Nephron progenitor cell (in vitro differentiated cells): ENCODE data around the gene SERPINB8.
"Not testable (repeated sequence)": the region's sequence is repeated elsewhere in the genome, so short reads cannot be mapped to it uniquely, and the experiment has no call there.

Source experiments
- DNase-seq: peaks from one replicate; pipeline ENCODE4 v3.0.0; 2021
- H3K27ac Mint-ChIP-seq: 2 replicates; pipeline ENCODE4 v1.8.0; 2021; ENCODE audit warnings: mild to moderate bottlenecking, moderate library complexity, mixed read lengths
- H3K27me3 Mint-ChIP-seq: 2 replicates; pipeline ENCODE4 v1.8.0; 2021; ENCODE audit warnings: mild to moderate bottlenecking, low read depth, mixed read lengths; ENCODE audit not compliant: poor library complexity
- H3K36me3 Mint-ChIP-seq: 2 replicates; pipeline ENCODE4 v1.8.0; 2021; ENCODE audit warnings: low read depth, mixed read lengths
- H3K4me1 Mint-ChIP-seq: 2 replicates; pipeline ENCODE4 v1.8.0; 2021; ENCODE audit warnings: mixed read lengths
- H3K4me3 Mint-ChIP-seq: 2 replicates; pipeline ENCODE4 v1.8.0; 2021; ENCODE audit warnings: mild to moderate bottlenecking, moderate library complexity, mixed read lengths
- H3K9me3 Mint-ChIP-seq: 2 replicates; pipeline ENCODE4 v1.8.0; 2021; ENCODE audit warnings: mild to moderate bottlenecking, moderate library complexity, mixed read lengths
- CTCF ChIP-seq: fragments of 200-600 bp; sonication (generic); IDR thresholded peaks from 2 replicates; pipeline ENCODE4 v1.5.0; 2021; ENCODE audit warnings: antibody characterized with exemption

SERPINB8 gene, protein sequence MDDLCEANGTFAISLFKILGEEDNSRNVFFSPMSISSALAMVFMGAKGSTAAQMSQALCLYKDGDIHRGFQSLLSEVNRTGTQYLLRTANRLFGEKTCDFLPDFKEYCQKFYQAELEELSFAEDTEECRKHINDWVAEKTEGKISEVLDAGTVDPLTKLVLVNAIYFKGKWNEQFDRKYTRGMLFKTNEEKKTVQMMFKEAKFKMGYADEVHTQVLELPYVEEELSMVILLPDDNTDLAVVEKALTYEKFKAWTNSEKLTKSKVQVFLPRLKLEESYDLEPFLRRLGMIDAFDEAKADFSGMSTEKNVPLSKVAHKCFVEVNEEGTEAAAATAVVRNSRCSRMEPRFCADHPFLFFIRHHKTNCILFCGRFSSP

GRCh38 chr18:63969942-63970808 lies at the start of gene SERPINB8:
SERPINB8 (plus strand) TSS chr18:63970081; CDS start chr18:63978309, 8,228 bp downstream.
- Mint-ChIP-seq H3K27ac (peak within 1 kb of the TSS; percentile 95), H3K27me3 (peaks cover 25% of the 10 kb centered on the region), H3K36me3 (no peaks in the 10 kb centered on the region), H3K4me3 (peak within 1 kb of the TSS; percentile 86), H3K9me3 (peaks cover 8% of the 10 kb centered on the region), H3K4me1 (peaks cover 27% of the 10 kb centered on the region)
- DNase-seq, result peak; percentile 90
- TF ChIP-seq CTCF, result no peak

DNA sequence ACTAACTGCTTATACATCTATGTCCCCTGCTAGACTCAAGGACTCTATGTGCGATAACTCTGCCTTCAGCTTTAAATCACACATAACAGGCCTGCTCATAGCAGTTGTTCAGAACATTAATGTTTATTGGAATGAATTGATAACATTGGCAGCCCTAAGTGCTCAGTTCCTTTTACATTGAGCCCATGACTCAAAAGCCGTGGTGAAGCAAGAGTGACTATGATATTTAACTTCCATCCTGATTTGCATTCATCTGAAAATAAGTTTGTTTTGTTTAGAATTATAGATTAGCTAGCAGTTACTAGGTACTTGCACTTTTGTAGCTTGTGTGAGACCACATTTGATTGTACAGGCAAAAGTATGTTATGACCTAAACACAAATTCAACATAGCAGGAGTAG lies 47.8 kb upstream of the SERPINB8 start:
- Mint-ChIP-seq H3K36me3 (no peaks in the 10 kb centered on the region), H3K4me3 (no peak overlapping the region), H3K27me3 (peaks cover 7% of the 10 kb centered on the region), H3K27ac (no peak overlapping the region), H3K4me1 (no peaks in the 10 kb centered on the region), H3K9me3 (no peaks in the 10 kb centered on the region)
- TF ChIP-seq CTCF, result no peak
- no peak for DNase-seq

GRCh38 chr18:63924551-63924950 lies 45.3 kb upstream of the SERPINB8 start:
- Mint-ChIP-seq H3K4me3 (no peak overlapping the region), H3K36me3 (no peaks in the 10 kb centered on the region), H3K9me3 (no peaks in the 10 kb centered on the region), H3K27ac (no peak overlapping the region), H3K4me1 (no peaks in the 10 kb centered on the region), H3K27me3 (peaks cover 4% of the 10 kb centered on the region)
- TF ChIP-seq CTCF, result no peak
- no peak for DNase-seq

- Mint-ChIP-seq H3K9me3 (no peaks in the 10 kb centered on the region), H3K27ac (no peak overlapping the region), H3K27me3 (peaks cover 5% of the 10 kb centered on the region), H3K36me3 (no peaks in the 10 kb centered on the region), H3K4me3 (no peak overlapping the region), H3K4me1 (no peaks in the 10 kb centered on the region)
- no peak for DNase-seq
- TF ChIP-seq CTCF, result no peak
Measured at GRCh38 chr18:63928331-63928730, 41.5 kb upstream of the SERPINB8 start.

- H3K27ac Mint-ChIP-seq, H3K4me1 Mint-ChIP-seq, H3K9me3 Mint-ChIP-seq, H3K4me3 Mint-ChIP-seq, H3K27me3 Mint-ChIP-seq, DNase-seq, H3K36me3 Mint-ChIP-seq: not testable (repeated sequence)
Measured at GRCh38 chr18:63929369-63929768, 40.5 kb upstream of the SERPINB8 start.

GRCh38 chr18:63930773-63931354 lies 39.0 kb upstream of the SERPINB8 start:
- Mint-ChIP-seq H3K9me3 (no peaks in the 10 kb centered on the region), H3K36me3 (no peaks in the 10 kb centered on the region), H3K27me3 (peaks cover 5% of the 10 kb centered on the region), H3K27ac (no peak overlapping the region), H3K4me1 (no peaks in the 10 kb centered on the region), H3K4me3 (no peak overlapping the region)
- TF ChIP-seq CTCF, result no peak
- DNase-seq, result no peak
